ENCODE data around the gene CDC45. TPM values are rescaled to one million over a fixed set of nuclear protein-coding genes. Genes with fewer than 3 reads are reported as not detected.
A peak's percentile ranks its signal among the peaks of the same experiment; 100 is the strongest.

The CDC45 gene
- total and polyA plus RNA-seq, 2 donors from 2014 or later, result 0.32 to 1.1 TPM

- intact Hi-C loops (cut with DNase I), result no loop called here
- Histone ChIP-seq H3K27ac (ENCODE audit: low read depth in 2 of 2, low read length in 2 of 2) (peak overlapping the region; percentile 85 to 86), H3K4me1 (ENCODE audit: control insufficient read depth in 2 of 3, insufficient read depth in 2 of 3, low read depth in 1 of 3, low read length in 3 of 3) (peaks cover 0 to 18% (median 0%) of the 10 kb centered on the region in 3 donors), H3K27me3 (ENCODE audit: control insufficient read depth, insufficient read depth, low read length) (no peaks in the 10 kb centered on the region), H3K36me3 (ENCODE audit: control insufficient read depth in 2 of 3, insufficient read depth in 3 of 3, low read length in 3 of 3) (peaks cover 3 to 8% (median 5%) of the 10 kb centered on the region in 3 donors), H3K9me3 (ENCODE audit: control insufficient read depth in 2 of 3, insufficient read depth in 1 of 3, low read length in 3 of 3) (no peaks in the 10 kb centered on the region), H3K4me3 (ENCODE audit: low read length in 3 of 3) (peak overlapping the region; percentile 76 to 96 (median 93)), H3K9ac (ENCODE audit: low read length in 3 of 3) (peak overlapping the region; percentile 44 to 90 (median 50))
- TF ChIP-seq CTCF (IDR thresholded peaks at IDR 0.05; ENCODE audit: borderline replicate concordance, extremely low read depth, insufficient read depth), result no peak
- peak in 1 of 5 donors; percentile 4 for DNase-seq
- no peak for FAIRE-seq
These were observed 33.0 kb upstream of the CDC45 start for GRCh38 chr22:19446603-19447329.

- Histone ChIP-seq H3K9me3 (ENCODE audit: control insufficient read depth in 2 of 3, insufficient read depth in 1 of 3, low read length in 3 of 3) (no peaks in the 10 kb centered on the region), H3K9ac (ENCODE audit: low read length in 3 of 3) (peak within 1 kb of the TSS; percentile 85 to 92 (median 90)), H3K27me3 (ENCODE audit: control insufficient read depth, insufficient read depth, low read length) (no peaks in the 10 kb centered on the region), H3K36me3 (ENCODE audit: control insufficient read depth in 2 of 3, insufficient read depth in 3 of 3, low read length in 3 of 3) (peaks cover 3 to 10% (median 5%) of the 10 kb centered on the region in 3 donors), H3K4me1 (ENCODE audit: control insufficient read depth in 2 of 3, insufficient read depth in 2 of 3, low read depth in 1 of 3, low read length in 3 of 3) (peaks cover 0 to 18% (median 0%) of the 10 kb centered on the region in 3 donors), H3K4me3 (ENCODE audit: low read length in 3 of 3) (peak within 1 kb of the TSS; percentile 93 to 96 (median 96)), H3K27ac (ENCODE audit: low read depth in 2 of 2, low read length in 2 of 2) (peak within 1 kb of the TSS; percentile 85 to 86)
- FAIRE-seq (peak; percentile 52), DNase-seq (peak; percentile 94 to 98 (median 96))
- no peak for TF ChIP-seq CTCF (IDR thresholded peaks at IDR 0.05; ENCODE audit: borderline replicate concordance, extremely low read depth, insufficient read depth)
- intact Hi-C loops (cut with DNase I), result no loop called here
These were observed 32.2 kb upstream of the CDC45 start, which contains the start of gene C22orf39 for GRCh38 chr22:19447330-19448075. Gene C22orf39, minus strand, starts transcription at chr22:19447711. Its CDS starts 23 bp downstream, at chr22:19447688.

GRCh38 chr22:19448076-19448607, 31.6 kb upstream of the CDC45 start:
- H3K9me3 ChIP-seq (ENCODE audit: control insufficient read depth in 2 of 3, insufficient read depth in 1 of 3, low read length in 3 of 3), result no peaks in the 10 kb centered on the region
- FAIRE-seq (no peak), DNase-seq (peak in 4 of 5 donors; percentile 64 to 84 (median 74))
- intact Hi-C loops (cut with DNase I), result no loop called here
- H3K27me3 ChIP-seq (ENCODE audit: control insufficient read depth, insufficient read depth, low read length), result no peaks in the 10 kb centered on the region
- peak overlapping the region; percentile 85 to 92 (median 90) for H3K9ac ChIP-seq (ENCODE audit: low read length in 3 of 3)
- H3K36me3 ChIP-seq (ENCODE audit: control insufficient read depth in 2 of 3, insufficient read depth in 3 of 3, low read length in 3 of 3), result peaks cover 3 to 13% (median 11%) of the 10 kb centered on the region in 3 donors
- H3K4me3 ChIP-seq (ENCODE audit: low read length in 3 of 3), result peak overlapping the region; percentile 93 to 96 (median 96)
- peak overlapping the region; percentile 85 to 86 for H3K27ac ChIP-seq (ENCODE audit: low read depth in 2 of 2, low read length in 2 of 2)
- TF ChIP-seq CTCF (IDR thresholded peaks at IDR 0.05; ENCODE audit: borderline replicate concordance, extremely low read depth, insufficient read depth), result no peak
- peaks cover 0 to 18% (median 0%) of the 10 kb centered on the region in 3 donors for H3K4me1 ChIP-seq (ENCODE audit: control insufficient read depth in 2 of 3, insufficient read depth in 2 of 3, low read depth in 1 of 3, low read length in 3 of 3)

Measured in kidney (tissue), 14 donors.